GM19238 (cell line): ENCODE data around the gene HSBP1L1.

Experiments
- DNase-seq: peaks from one replicate; pipeline ENCODE4 v3.0.0; 2011; ENCODE audit warnings: low spot score; ENCODE audit not compliant: insufficient read length

The HSBP1L1 gene

DNA sequence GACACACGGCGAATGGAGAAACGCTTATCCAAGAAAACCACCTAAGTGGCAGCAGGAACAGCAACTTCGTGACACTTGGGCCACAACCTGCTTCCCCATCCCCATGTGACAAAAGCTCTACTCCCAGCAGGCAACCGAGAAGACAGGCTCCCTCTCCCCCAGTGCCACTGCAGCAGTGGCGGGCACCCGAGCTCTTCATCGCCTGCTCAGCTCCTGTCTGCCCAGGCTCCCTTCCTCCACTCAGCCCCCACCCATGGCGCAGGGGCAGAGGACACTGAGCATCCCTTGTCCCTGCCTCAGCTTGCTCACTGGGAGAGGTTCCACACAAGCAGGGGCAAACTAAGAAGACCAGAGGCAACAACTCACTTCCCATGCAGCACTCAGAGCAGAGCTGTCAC lies 35.9 kb upstream of the HSBP1L1 start:
- no peak for DNase-seq

- no peak for DNase-seq
Observed at GRCh38 chr18:79930020-79930642, 34.3 kb upstream of the HSBP1L1 start.

DNA sequence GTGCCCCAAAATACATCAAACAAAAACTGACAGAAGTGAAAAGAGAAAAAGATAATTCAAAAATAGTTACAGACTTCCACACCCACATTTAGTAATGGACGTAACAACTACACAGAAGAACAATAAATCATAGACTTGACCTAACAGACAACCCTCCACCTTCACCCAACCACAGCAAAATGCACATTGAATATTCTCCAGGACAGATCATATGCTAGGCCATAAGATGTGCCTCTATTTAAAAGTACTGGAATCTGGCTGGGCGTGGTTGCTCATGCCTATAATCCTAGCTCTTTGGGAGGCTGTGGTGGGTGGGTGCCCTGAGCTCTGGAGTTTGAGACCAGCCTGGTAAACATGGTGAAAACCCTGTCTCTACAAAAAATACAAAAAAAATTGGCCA lies 33.0 kb upstream of the HSBP1L1 start:
- no peak for DNase-seq

DNA sequence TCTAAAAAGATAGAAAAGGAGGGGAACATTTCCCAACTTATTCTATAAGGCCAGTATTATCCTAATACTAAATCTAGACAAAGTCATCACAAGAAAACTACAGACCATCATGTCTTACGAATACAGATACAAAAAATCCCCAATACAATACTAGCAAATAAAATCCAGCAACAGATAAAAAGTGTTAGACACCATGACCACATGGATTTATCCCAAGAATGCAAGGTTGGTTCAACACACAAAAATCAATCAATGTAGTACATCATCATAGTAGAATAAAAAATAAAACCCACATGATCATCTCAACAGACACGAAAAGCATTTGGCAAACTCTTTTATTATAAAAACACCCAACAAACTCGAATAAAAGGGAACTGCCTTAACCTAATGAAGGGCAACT lies 31.5 kb upstream of the HSBP1L1 start:
- no peak for DNase-seq

DNA sequence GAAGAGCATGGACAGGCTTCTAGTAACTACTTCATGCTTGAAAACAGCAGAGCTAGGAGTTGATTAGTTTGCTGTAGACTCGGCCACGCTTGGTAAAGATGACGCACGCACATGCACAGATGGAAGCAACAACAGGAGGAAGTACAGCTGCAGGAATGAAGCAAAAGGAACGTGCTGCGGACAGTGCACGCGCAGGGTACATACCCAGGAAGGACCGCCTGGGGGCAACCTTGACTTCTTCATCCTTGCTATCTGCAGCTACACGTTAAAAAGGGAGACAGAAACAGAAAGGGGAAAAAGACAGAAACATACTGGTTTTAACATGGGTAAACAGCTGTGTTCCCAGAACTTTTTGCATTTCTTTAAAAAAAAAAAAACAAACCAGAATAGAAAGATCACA lies 30.7 kb upstream of the HSBP1L1 start:
- DNase-seq, result no peak

DNA sequence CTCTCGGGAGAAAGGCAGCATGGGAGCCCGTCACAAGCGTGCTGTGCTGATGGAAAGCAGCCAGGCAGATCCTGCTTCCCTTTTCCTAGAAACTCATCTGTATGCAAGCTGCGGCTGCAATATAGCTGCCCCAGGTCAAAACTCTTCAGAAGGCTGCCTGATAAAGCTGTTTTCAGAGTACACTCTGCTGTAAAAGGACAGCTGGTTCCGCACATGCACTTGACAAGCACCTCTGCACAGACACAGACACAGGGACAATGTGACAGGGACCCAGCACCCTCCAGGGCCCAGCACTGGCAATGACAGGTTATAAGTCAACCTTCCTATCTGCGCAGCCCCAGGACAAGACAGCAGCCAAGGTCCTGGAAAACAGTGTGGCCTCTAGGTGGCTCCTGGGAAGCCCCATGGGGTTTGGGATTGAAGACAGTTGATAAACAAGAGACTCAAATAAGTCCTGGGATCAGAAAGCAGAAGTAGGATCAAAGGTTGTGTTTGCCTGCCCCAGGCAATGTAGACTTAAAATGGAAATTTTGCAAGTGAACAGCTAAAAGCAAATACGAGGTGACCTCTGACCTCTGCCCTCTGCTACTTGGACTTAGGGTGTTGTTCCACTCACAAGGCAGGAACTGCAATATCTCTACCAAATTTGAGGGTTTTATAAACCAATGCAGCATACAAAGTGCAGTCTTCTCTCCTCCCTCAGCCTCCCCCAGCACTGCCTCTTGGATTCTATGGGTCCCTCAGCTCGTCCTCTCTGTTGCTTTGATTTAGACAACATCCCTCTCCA lies 29.9 kb upstream of the HSBP1L1 start:
- no peak for DNase-seq

GRCh38 chr18:79935098-79935480 lies 29.4 kb upstream of the HSBP1L1 start:
- DNase-seq, result no peak

DNA sequence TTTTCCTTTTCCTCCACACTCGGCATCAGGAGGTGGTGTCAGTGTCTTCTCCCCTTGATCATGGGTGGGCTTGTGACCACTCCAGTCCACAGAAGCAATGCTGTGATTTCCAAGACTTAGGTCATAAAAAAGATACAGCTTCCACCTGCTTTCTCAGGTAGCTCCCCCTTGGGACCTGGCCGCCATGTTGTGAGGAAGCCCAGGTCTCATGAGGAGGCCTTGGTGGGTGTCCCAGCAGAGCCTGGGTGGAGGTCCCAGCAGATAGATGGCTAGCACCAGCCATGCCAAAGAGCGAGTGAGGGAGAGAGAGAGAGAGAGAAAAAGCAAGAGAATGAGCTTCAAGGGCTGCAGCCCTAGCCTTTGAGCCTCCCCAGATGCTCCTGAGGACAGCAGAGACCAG lies 28.9 kb upstream of the HSBP1L1 start:
- no peak for DNase-seq

- DNase-seq, result no peak
Observed at GRCh38 chr18:79935925-79936324, 28.5 kb upstream of the HSBP1L1 start.

DNA sequence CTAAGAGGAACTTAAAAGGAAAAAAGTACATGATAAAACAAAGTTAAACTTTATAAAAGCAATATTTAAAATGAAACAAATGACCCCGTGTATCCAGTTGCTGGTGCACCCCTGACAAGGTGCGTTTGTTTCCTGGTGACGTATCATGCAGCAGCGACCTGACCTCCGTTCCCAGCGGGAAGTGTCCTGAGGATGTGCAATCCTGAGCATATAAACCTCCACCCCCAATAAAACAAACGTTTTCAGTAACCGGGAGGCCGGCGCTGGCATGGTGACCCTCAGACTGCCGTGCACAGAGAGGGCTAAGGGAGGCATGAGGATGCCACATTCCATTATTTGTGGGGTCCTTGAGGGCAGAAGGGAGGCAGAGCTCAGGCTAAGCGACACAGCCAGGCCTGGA lies 27.8 kb upstream of the HSBP1L1 start:
- no peak for DNase-seq

DNA sequence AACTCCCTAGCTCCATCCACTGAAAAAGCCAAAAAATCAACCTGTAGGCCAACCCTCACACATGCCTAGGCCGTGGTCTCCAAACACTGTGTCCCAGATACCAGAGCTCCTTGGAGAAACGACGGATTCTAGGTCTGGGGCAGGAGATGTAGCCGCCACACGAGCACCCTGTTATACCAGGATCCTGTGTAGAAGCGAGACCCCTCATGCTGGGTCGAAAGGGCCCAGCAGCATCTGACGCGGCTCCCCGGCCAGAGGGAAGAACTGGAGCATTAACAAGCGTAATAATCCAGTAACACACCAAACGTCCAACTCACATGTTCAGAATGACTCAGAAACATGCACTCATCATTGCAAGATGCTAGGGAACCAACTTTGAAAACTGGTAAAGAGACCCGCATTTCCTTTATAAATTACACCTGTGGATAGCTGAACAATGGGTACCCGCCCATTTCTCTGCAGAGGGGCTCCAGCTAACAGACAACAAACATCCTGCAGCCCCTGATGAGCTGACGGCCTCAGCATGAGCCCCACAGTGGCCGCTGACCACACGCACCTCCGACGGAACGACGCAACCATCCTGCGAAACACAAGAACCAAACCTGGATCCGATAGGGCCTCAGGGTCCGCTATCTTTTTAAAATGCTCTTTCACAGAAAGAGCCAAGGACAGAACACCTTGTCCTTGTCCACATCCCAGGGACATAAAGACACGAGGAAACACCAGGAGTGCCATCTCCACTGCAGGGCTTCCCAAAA lies 27.2 kb upstream of the HSBP1L1 start:
- no peak for DNase-seq

DNA sequence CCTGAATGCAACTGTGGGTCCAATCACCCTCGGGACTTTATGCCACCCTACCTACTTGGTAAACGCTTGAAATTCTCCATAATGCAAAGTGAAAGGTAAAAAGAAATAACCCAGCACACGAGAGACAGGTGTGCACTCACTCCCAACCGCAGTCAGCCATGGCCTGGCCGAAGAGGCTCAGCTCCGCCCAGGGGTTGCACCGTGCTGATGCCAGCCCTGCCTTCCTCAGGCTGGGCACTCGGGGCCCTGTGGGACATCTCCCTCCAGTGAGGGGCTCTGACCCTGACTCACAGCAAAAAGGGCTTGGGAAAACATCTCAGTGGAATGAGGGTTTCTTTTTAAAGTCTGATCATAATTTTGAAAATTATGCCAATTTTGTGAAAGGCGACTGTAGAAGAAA lies 26.2 kb upstream of the HSBP1L1 start:
- DNase-seq, result no peak

DNA sequence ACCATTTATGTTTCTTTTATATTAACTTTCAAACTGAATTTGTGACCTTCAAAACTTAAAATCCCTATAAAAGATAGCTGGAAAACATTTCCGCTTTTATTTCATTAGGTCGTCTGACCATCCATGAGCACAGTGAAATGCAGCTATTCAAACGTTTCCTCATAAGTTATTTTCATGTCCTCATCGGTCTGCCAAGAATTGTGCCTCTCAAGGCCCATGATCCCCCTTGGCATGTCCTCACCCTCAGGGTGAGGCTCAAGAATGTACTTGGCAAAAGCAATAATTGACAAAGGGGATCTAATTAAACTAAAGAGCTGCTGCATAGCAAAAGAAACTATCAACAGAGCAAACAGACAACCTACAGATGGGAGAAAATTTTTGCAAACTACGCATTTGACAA lies 25.3 kb upstream of the HSBP1L1 start:
- DNase-seq, result no peak

- no peak for DNase-seq
Observed at GRCh38 chr18:79940126-79940813, 24.2 kb upstream of the HSBP1L1 start.

DNA sequence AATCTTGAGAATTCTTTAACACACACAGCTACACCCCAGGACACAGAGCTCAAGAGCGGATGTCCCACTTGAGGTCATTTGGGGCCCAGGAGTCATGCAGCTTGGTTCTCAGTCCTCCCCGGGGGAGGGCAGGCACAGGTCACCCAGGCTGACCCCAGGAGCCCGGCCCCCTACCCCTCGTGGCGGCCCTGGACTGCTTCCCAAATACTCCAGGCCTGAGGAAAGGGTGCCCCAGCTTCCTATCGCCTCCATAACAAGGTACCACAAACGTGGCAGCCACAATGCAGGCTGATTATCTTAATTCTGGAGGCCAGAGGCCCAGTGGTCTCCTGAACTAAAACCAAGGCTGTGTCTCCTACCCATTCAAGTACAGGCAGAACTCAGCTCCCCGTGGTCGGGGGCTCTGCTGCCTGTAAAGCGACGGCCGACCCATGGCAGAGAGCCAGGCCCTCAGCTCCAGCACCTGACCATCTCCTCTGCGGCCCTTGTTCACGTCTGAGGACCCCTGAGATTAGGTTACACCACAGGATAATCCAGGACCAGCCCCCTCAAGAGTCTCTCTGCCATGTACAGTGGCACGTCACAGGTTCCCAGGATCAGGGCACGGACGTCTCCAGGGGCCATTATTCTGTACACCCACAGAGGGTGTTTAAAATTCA lies 23.5 kb upstream of the HSBP1L1 start:
- no peak for DNase-seq

- DNase-seq, result no peak
Observed at GRCh38 chr18:79941473-79942119, 22.8 kb upstream of the HSBP1L1 start.

GRCh38 chr18:79942211-79942610 lies 22.2 kb upstream of the HSBP1L1 start:
- no peak for DNase-seq

DNA sequence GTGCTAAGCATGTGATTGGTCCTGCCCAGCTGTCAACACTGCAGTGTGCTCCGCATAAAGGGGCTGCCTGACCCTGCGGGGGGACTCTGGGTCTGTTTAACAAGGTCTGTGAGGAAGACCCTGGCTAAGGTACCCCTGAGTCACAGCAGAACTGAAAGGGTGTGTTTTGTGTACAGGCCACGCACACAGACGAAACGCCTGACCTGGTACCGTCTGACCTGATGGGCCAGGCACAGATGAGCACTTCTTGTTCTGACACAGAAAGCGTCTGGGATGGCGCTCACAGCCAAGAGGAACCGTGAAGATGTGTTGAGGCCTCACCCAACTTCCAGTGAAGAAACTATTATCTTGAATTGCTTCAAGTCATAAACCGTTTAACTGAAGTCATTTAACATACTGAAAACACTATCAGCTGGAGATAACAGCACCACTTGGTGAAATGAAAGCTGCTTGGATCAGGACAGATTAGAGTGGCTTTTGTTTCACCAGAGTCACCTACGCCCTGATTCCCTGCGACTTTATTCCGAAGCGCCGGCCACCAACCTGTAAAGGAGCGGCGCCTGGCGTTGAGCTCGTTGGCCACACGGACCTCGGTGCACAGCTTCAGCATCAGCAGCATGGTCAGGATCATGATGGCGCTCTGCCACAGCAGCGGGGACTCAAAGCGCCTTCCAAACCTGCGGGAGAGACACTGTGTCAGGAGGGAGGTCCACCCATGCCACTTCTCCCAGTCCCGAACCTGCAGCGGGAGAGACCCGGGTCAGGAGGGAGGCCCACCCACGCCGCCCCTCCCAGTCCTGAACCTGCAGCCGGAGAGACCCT lies 21.4 kb upstream of the HSBP1L1 start:
- no peak for DNase-seq

- no peak for DNase-seq
Observed at GRCh38 chr18:79943608-79944125, 20.8 kb upstream of the HSBP1L1 start.
